Lower leg skin (tissue), 4 donors: Measurements from ENCODE around the gene AKAP6. TPM values are rescaled to one million over a fixed set of nuclear protein-coding genes. Genes with fewer than 3 reads are reported as not detected.

Experiments
- DNase-seq, 2 donors: peaks; one replicate each; pipeline ENCODE4 v3.0.0-alpha.2; 2019; ENCODE audit warnings: low spot score in 2 of 2
- H3K4me3 ChIP-seq: fragments of 200-600 bp; sonication (generic); 2 replicates; pipeline ENCODE4 v1.5.1; 2017; ENCODE audit warnings: mild to moderate bottlenecking, low read depth; ENCODE audit not compliant: poor library complexity, severe bottlenecking
- CTCF ChIP-seq, 3 donors: fragments of 450-650 bp; IDR thresholded peaks; one replicate each; pipeline ENCODE4 v1.5.1; 2016; ENCODE audit warnings: antibody characterized with exemption in 3 of 3, mild to moderate bottlenecking in 3 of 3, moderate library complexity in 2 of 3
- POLR2A ChIP-seq, 2 donors: fragments of 450-650 bp; IDR thresholded peaks; one replicate each; pipeline ENCODE4 v1.6.1; 2016 to 2017; ENCODE audit warnings: antibody characterized with exemption in 2 of 2, mild to moderate bottlenecking in 1 of 2, moderate library complexity in 1 of 2
- WGBS, 2 donors: methylation state at CpG; one replicate each; pipeline ENCODE4 v1.1.5; 2018; 5-methylcytosine and 5-hydroxymethylcytosine counted together
- intact Hi-C: fragments of 100-400 bp; cut with DNase I; formaldehyde crosslinking; loops from one replicate; pipeline ENCODE4 v1.15.0; 2023; ENCODE audit warnings: low total_unique reads
- total RNA-seq, 4 donors: library from RNA; depleted of rRNA; stranded (reverse); fragments of >200 nt; gene quantifications; one replicate each; pipeline ENCODE4 v1.1.0, GENCODE V29; 2016

The AKAP6 gene
- total RNA-seq, 4 donors from 2014 or later, result 2.3 to 13.3 (median 3.6) TPM

- intact Hi-C loops, result no loop called here
- DNase-seq, result no peak
- TF ChIP-seq POLR2A (IDR thresholded peaks at IDR 0.05), result no peak
- no peak for TF ChIP-seq CTCF (IDR thresholded peaks at IDR 0.05)
- H3K4me3 ChIP-seq, result no peak overlapping the region
- WGBS, 2 donors, result 49 to 64% methylated on average over 4 of the region's 4 CpGs
Observed at GRCh38 chr14:32413967-32414640, 85.0 kb downstream of the AKAP6 start.

GRCh38 chr14:32414808-32415255, 85.7 kb downstream of the AKAP6 start:
- 24 to 26% methylated on average over 3 of the region's 3 CpGs for WGBS, 2 donors
- no peak for DNase-seq
- TF ChIP-seq POLR2A (IDR thresholded peaks at IDR 0.05) (no peak), CTCF (IDR thresholded peaks at IDR 0.05) (no peak)
- H3K4me3 ChIP-seq, result no peak overlapping the region
- intact Hi-C loops, result no loop called here

GRCh38 chr14:32417956-32418552, 89.0 kb downstream of the AKAP6 start:
- no peak overlapping the region for H3K4me3 ChIP-seq
- 38 to 42% methylated on average over 4 of the region's 4 CpGs for WGBS, 2 donors
- no peak for DNase-seq
- intact Hi-C loops, result no loop called here
- TF ChIP-seq CTCF (IDR thresholded peaks at IDR 0.05) (no peak), POLR2A (IDR thresholded peaks at IDR 0.05) (no peak)

GRCh38 chr14:32419429-32419828, 90.3 kb downstream of the AKAP6 start:
- intact Hi-C loops, result no loop called here
- 87 to 93% methylated on average over 1 of the region's 1 CpG for WGBS, 2 donors
- H3K4me3 ChIP-seq, result no peak overlapping the region
- DNase-seq, result no peak
- TF ChIP-seq POLR2A (IDR thresholded peaks at IDR 0.05) (no peak), CTCF (IDR thresholded peaks at IDR 0.05) (no peak)

GRCh38 chr14:32421781-32422180, 92.7 kb downstream of the AKAP6 start:
- no peak for TF ChIP-seq CTCF (IDR thresholded peaks at IDR 0.05)
- no peak for TF ChIP-seq POLR2A (IDR thresholded peaks at IDR 0.05)
- H3K4me3 ChIP-seq, result no peak overlapping the region
- no peak for DNase-seq
- intact Hi-C loops, result no loop called here
- 82 to 92% methylated on average over 1 of the region's 1 CpG for WGBS, 2 donors
